ENCODE results near the gene STPG3. TPM values are rescaled to one million over a fixed set of nuclear protein-coding genes. Genes with fewer than 3 reads are reported as not detected.
A peak's percentile ranks its signal among the peaks of the same experiment; 100 is the strongest.

STPG3 gene
- total and polyA plus RNA-seq, 2 experiments from 2014 or later = not detected

- DNase-seq (ENCODE audit: low spot score) (no peak), ATAC-seq (no peak)
- H3K4me1 Mint-ChIP-seq = peaks cover 7% of the 10 kb centered on the region; the same call in 2 of the 3 replicates
- Histone ChIP-seq H3K9me2 (ENCODE audit: insufficient read depth) (no peaks in the 10 kb centered on the region), H3K27ac (ENCODE audit: low read depth) (no peak overlapping the region), H3K36me3 (ENCODE audit: insufficient read depth) (no peaks in the 10 kb centered on the region), H2AFZ (no peak overlapping the region), H4K20me1 (replicated peaks; ENCODE audit: insufficient read depth) (no peaks in the 10 kb centered on the region), H3F3A (replicated peaks; ENCODE audit: low read depth) (0 out of 2 replicates have a peak, but pooled peaks cover 9% of the 10 kb centered on the region), H3K4me3 (peak overlapping the region; percentile 58), H3K79me2 (replicated peaks; ENCODE audit: insufficient read depth) (no peaks in the 10 kb centered on the region), H3K4me2 (peak overlapping the region; percentile 73; the same call in 1 of the 2 replicates), H3K4me1 (ENCODE audit: insufficient read depth) (peaks cover 3% of the 10 kb centered on the region; the same call in 1 of the 2 replicates), H3K27me3 (ENCODE audit: insufficient read depth) (peaks cover 9% of the 10 kb centered on the region; the same call in 1 of the 2 replicates)
- H3K36me3 Mint-ChIP-seq (ENCODE audit: low read depth) = no peaks in the 10 kb centered on the region; the same call in 2 of the 3 replicates
- peak overlapping the region; percentile 30; the same call in 1 of the 3 replicates for H3K4me3 Mint-ChIP-seq
- H3K27me3 Mint-ChIP-seq (ENCODE audit: insufficient read depth, low read depth, poor library complexity) = no peaks in the 10 kb centered on the region
- no peak overlapping the region for H3K27ac Mint-ChIP-seq
- H3K9me3 Mint-ChIP-seq = no peaks in the 10 kb centered on the region
- TF ChIP-seq NANOG (IDR thresholded peaks at IDR 0.05; ENCODE audit: borderline replicate concordance) = no peak
- TF ChIP-seq CTCF (conservative IDR thresholded peaks at IDR 0.05; ENCODE audit: low read depth in 2 of 2) = no peak; a peak in 1 of 4 replicates
- TF ChIP-seq CREB1 (CRISPR knock-in tag; IDR thresholded peaks at IDR 0.05; ENCODE audit: low read depth) = no peak
- TF ChIP-seq, protein P1, sequence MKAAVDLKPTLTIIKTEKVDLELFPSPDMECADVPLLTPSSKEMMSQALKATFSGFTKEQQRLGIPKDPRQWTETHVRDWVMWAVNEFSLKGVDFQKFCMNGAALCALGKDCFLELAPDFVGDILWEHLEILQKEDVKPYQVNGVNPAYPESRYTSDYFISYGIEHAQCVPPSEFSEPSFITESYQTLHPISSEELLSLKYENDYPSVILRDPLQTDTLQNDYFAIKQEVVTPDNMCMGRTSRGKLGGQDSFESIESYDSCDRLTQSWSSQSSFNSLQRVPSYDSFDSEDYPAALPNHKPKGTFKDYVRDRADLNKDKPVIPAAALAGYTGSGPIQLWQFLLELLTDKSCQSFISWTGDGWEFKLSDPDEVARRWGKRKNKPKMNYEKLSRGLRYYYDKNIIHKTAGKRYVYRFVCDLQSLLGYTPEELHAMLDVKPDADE (IDR thresholded peaks at IDR 0.05) = no peak
- no peak for TF ChIP-seq ZNF114 (CRISPR knock-in tag; IDR thresholded peaks at IDR 0.05)
- TF ChIP-seq, protein P2, sequence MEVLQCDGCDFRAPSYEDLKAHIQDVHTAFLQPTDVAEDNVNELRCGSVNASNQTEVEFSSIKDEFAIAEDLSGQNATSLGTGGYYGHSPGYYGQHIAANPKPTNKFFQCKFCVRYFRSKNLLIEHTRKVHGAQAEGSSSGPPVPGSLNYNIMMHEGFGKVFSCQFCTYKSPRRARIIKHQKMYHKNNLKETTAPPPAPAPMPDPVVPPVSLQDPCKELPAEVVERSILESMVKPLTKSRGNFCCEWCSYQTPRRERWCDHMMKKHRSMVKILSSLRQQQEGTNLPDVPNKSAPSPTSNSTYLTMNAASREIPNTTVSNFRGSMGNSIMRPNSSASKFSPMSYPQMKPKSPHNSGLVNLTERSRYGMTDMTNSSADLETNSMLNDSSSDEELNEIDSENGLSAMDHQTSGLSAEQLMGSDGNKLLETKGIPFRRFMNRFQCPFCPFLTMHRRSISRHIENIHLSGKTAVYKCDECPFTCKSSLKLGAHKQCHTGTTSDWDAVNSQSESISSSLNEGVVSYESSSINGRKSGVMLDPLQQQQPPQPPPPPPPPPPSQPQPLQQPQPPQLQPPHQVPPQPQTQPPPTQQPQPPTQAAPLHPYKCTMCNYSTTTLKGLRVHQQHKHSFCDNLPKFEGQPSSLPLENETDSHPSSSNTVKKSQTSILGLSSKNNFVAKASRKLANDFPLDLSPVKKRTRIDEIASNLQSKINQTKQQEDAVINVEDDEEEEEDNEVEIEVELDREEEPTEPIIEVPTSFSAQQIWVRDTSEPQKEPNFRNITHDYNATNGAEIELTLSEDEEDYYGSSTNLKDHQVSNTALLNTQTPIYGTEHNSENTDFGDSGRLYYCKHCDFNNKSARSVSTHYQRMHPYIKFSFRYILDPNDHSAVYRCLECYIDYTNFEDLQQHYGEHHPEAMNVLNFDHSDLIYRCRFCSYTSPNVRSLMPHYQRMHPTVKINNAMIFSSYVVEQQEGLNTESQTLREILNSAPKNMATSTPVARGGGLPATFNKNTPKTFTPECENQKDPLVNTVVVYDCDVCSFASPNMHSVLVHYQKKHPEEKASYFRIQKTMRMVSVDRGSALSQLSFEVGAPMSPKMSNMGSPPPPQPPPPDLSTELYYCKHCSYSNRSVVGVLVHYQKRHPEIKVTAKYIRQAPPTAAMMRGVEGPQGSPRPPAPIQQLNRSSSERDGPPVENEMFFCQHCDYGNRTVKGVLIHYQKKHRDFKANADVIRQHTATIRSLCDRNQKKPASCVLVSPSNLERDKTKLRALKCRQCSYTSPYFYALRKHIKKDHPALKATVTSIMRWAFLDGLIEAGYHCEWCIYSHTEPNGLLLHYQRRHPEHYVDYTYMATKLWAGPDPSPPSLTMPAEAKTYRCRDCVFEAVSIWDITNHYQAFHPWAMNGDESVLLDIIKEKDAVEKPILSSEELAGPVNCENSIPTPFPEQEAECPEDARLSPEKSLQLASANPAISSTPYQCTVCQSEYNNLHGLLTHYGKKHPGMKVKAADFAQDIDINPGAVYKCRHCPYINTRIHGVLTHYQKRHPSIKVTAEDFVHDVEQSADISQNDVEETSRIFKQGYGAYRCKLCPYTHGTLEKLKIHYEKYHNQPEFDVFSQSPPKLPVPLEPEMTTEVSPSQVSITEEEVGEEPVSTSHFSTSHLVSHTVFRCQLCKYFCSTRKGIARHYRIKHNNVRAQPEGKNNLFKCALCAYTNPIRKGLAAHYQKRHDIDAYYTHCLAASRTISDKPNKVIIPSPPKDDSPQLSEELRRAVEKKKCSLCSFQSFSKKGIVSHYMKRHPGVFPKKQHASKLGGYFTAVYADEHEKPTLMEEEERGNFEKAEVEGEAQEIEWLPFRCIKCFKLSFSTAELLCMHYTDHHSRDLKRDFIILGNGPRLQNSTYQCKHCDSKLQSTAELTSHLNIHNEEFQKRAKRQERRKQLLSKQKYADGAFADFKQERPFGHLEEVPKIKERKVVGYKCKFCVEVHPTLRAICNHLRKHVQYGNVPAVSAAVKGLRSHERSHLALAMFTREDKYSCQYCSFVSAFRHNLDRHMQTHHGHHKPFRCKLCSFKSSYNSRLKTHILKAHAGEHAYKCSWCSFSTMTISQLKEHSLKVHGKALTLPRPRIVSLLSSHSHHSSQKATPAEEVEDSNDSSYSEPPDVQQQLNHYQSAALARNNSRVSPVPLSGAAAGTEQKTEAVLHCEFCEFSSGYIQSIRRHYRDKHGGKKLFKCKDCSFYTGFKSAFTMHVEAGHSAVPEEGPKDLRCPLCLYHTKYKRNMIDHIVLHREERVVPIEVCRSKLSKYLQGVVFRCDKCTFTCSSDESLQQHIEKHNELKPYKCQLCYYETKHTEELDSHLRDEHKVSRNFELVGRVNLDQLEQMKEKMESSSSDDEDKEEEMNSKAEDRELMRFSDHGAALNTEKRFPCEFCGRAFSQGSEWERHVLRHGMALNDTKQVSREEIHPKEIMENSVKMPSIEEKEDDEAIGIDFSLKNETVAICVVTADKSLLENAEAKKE (CRISPR knock-in tag; IDR thresholded peaks at IDR 0.05) = no peak
- TF ChIP-seq EZH2phosphoT487 (IDR thresholded peaks at IDR 0.05; ENCODE audit: unreplicated experiment) = no peak
- TF ChIP-seq STAT1 (IDR thresholded peaks at IDR 0.05; ENCODE audit: unreplicated experiment) = no peak
- no peak for TF ChIP-seq EZH2 (IDR thresholded peaks at IDR 0.05; ENCODE audit: low read depth, unreplicated experiment)
- TF ChIP-seq JUNB (IDR thresholded peaks at IDR 0.05; ENCODE audit: unreplicated experiment) = no peak
- TF ChIP-seq ZNF331 (CRISPR knock-in tag; IDR thresholded peaks at IDR 0.05; ENCODE audit: low read depth) = no peak
- TF ChIP-seq, protein P3, sequence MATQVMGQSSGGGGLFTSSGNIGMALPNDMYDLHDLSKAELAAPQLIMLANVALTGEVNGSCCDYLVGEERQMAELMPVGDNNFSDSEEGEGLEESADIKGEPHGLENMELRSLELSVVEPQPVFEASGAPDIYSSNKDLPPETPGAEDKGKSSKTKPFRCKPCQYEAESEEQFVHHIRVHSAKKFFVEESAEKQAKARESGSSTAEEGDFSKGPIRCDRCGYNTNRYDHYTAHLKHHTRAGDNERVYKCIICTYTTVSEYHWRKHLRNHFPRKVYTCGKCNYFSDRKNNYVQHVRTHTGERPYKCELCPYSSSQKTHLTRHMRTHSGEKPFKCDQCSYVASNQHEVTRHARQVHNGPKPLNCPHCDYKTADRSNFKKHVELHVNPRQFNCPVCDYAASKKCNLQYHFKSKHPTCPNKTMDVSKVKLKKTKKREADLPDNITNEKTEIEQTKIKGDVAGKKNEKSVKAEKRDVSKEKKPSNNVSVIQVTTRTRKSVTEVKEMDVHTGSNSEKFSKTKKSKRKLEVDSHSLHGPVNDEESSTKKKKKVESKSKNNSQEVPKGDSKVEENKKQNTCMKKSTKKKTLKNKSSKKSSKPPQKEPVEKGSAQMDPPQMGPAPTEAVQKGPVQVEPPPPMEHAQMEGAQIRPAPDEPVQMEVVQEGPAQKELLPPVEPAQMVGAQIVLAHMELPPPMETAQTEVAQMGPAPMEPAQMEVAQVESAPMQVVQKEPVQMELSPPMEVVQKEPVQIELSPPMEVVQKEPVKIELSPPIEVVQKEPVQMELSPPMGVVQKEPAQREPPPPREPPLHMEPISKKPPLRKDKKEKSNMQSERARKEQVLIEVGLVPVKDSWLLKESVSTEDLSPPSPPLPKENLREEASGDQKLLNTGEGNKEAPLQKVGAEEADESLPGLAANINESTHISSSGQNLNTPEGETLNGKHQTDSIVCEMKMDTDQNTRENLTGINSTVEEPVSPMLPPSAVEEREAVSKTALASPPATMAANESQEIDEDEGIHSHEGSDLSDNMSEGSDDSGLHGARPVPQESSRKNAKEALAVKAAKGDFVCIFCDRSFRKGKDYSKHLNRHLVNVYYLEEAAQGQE (IDR thresholded peaks at IDR 0.05; ENCODE audit: unreplicated experiment) = no peak
- TF ChIP-seq POLR2AphosphoS5 (IDR thresholded peaks at IDR 0.05; ENCODE audit: low read depth) = no peak
Observed at GRCh38 chr9:137221095-137221505, 30.0 kb upstream of the STPG3 start.

Measured in GM23338 (cell line).